HG03460 (cell line): ENCODE data around the gene PAIP1.
"Not testable (repeated sequence)": the region's sequence is repeated elsewhere in the genome, so short reads cannot be mapped to it uniquely, and the experiment has no call there.

Source experiments
- ATAC-seq: cut with Tn5 transposase; IDR thresholded peaks from one replicate; pipeline ENCODE4 v1.9.1; 2021; ENCODE audit not compliant: unreplicated experiment

Gene PAIP1

GRCh38 chr5:43523662-43524072 lies 33.2 kb downstream of the PAIP1 start:
- ATAC-seq = no peak

GRCh38 chr5:43520615-43521014 lies 36.3 kb downstream of the PAIP1 start:
- no peak for ATAC-seq

- no peak for ATAC-seq
These were observed 41.2 kb downstream of the PAIP1 start for GRCh38 chr5:43515678-43516048.

GRCh38 chr5:43514816-43515677 lies 41.8 kb downstream of the PAIP1 start, which contains the start of gene C5orf34:
Gene C5orf34 (minus strand): TSS chr5:43515148. CDS start chr5:43509339, 5,809 bp downstream.
- ATAC-seq = peak; percentile 99

GRCh38 chr5:43514471-43514815 lies 42.4 kb downstream of the PAIP1 start:
- peak; percentile 30 for ATAC-seq

- ATAC-seq = no peak
These were observed 42.9 kb downstream of the PAIP1 start for GRCh38 chr5:43514025-43514424.

- not testable (repeated sequence) for ATAC-seq
These were observed 45.8 kb downstream of the PAIP1 start for GRCh38 chr5:43511062-43511461.

- ATAC-seq = no peak
These were observed 58.3 kb downstream of the PAIP1 start for GRCh38 chr5:43498581-43498980.

- ATAC-seq = no peak
These were observed 59.4 kb downstream of the PAIP1 start for GRCh38 chr5:43497311-43498104.

GRCh38 chr5:43491326-43491725 lies 65.6 kb downstream of the PAIP1 start:
- no peak for ATAC-seq

- ATAC-seq = no peak
These were observed 70.5 kb downstream of the PAIP1 start for GRCh38 chr5:43486353-43486752.

GRCh38 chr5:43485406-43485805 lies 71.5 kb downstream of the PAIP1 start:
- ATAC-seq = no peak

GRCh38 chr5:43484106-43484849 lies 72.6 kb downstream of the PAIP1 start:
- ATAC-seq = peak; percentile 72

- peak; percentile 90 for ATAC-seq
These were observed 73.4 kb downstream of the PAIP1 start, which contains the start of gene TMEM267 for GRCh38 chr5:43483298-43484105. Gene TMEM267 (minus strand): TSS chr5:43483865. CDS start chr5:43453969, 29,896 bp downstream.

GRCh38 chr5:43482490-43483297 lies 74.2 kb downstream of the PAIP1 start:
- ATAC-seq = no peak
